ENCODE measurements around the gene ASIP.
A peak's percentile ranks its signal among the peaks of the same experiment; 100 is the strongest.
"Not testable (repeated sequence)": the region's sequence is repeated elsewhere in the genome, so short reads cannot be mapped to it uniquely, and the experiment has no call there.

ASIP gene

DNA sequence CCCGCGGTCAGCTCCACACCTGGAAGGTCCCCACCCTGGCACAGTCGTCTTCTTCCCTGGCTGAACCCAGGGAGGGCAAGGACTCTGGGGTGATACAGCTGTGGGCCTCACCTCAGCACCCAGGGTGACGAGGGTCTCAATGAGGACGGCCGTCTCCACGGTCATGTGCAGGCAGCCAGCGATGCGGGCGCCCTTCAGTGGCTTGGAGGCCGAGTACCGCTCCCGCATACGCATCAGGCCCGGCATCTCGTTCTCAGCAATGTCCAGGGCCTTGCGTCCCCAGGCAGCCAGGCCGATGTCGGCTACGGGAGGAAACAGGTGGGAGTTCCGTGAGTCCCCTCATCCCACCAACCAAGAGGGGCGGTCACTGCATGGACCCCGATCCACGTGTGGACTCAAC, 54.1 kb downstream of the ASIP start:
- no peak for DNase-seq
- Histone ChIP-seq H3K9me3 (replicated peaks; ENCODE audit: insufficient read depth, low read length) (no peaks in the 10 kb centered on the region), H3F3A (ENCODE audit: insufficient read depth, low read length) (no peaks in the 10 kb centered on the region), H3K4me3 (ENCODE audit: low read length) (no peak overlapping the region), H3K27me3 (replicated peaks; ENCODE audit: insufficient read depth, low read length) (no peaks in the 10 kb centered on the region), H3K4me2 (ENCODE audit: low read depth, low read length) (no peak overlapping the region), H3K27ac (ENCODE audit: low read length) (no peak overlapping the region), H2AFZ (ENCODE audit: low read length) (no peak overlapping the region), H3K36me3 (replicated peaks; ENCODE audit: insufficient read depth, low read length) (no peaks in the 10 kb centered on the region), H3K79me2 (ENCODE audit: low read length) (peaks cover 55% of the 10 kb centered on the region), H3K4me1 (ENCODE audit: low read length) (no peaks in the 10 kb centered on the region), H4K20me1 (ENCODE audit: insufficient read depth, low read length) (no peaks in the 10 kb centered on the region), H3K9me2 (replicated peaks; ENCODE audit: insufficient read depth, low read length) (no peaks in the 10 kb centered on the region), H3K9ac (ENCODE audit: low read length) (no peak overlapping the region)
- TF ChIP-seq, protein P1, sequence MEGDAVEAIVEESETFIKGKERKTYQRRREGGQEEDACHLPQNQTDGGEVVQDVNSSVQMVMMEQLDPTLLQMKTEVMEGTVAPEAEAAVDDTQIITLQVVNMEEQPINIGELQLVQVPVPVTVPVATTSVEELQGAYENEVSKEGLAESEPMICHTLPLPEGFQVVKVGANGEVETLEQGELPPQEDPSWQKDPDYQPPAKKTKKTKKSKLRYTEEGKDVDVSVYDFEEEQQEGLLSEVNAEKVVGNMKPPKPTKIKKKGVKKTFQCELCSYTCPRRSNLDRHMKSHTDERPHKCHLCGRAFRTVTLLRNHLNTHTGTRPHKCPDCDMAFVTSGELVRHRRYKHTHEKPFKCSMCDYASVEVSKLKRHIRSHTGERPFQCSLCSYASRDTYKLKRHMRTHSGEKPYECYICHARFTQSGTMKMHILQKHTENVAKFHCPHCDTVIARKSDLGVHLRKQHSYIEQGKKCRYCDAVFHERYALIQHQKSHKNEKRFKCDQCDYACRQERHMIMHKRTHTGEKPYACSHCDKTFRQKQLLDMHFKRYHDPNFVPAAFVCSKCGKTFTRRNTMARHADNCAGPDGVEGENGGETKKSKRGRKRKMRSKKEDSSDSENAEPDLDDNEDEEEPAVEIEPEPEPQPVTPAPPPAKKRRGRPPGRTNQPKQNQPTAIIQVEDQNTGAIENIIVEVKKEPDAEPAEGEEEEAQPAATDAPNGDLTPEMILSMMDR (IDR thresholded peaks at IDR 0.05; ENCODE audit: low read length) = no peak
- no peak for TF ChIP-seq EZH2phosphoT487 (IDR thresholded peaks at IDR 0.05; ENCODE audit: low read length)
- no peak for TF ChIP-seq EZH2 (optimal IDR thresholded peaks at IDR 0.05; ENCODE audit: low read depth, low read length)

DNA sequence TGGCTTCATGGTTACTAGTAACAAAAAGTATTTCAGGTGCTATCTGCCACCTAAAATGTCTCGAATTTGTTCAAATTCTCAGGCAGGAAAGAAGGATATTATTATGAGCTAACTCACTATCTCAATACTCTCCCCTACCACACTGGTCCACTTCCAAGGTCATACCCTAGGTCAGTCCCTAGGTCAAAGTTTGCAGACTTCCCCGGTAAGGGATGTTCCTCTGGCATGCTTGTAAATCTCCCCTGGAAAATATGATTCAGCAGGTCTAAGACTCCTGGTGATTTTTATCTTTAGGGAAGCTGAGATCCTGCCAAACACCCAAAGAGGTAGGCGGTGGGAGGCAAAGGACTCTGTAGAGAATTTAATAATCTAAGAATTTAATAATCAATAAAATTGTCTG, 55.2 kb downstream of the ASIP start:
- Histone ChIP-seq H3K9ac (ENCODE audit: low read length) (no peak overlapping the region), H3K9me3 (replicated peaks; ENCODE audit: insufficient read depth, low read length) (no peaks in the 10 kb centered on the region), H3K4me1 (ENCODE audit: low read length) (peaks cover 8% of the 10 kb centered on the region), H4K20me1 (ENCODE audit: insufficient read depth, low read length) (no peaks in the 10 kb centered on the region), H3F3A (ENCODE audit: insufficient read depth, low read length) (no peaks in the 10 kb centered on the region), H3K9me2 (replicated peaks; ENCODE audit: insufficient read depth, low read length) (no peaks in the 10 kb centered on the region), H3K36me3 (replicated peaks; ENCODE audit: insufficient read depth, low read length) (no peaks in the 10 kb centered on the region), H2AFZ (ENCODE audit: low read length) (no peak overlapping the region), H3K27ac (ENCODE audit: low read length) (no peak overlapping the region), H3K79me2 (ENCODE audit: low read length) (peaks cover 67% of the 10 kb centered on the region), H3K4me3 (ENCODE audit: low read length) (no peak overlapping the region), H3K27me3 (replicated peaks; ENCODE audit: insufficient read depth, low read length) (no peaks in the 10 kb centered on the region), H3K4me2 (ENCODE audit: low read depth, low read length) (no peak overlapping the region)
- DNase-seq = no peak
- TF ChIP-seq, protein P1 (IDR thresholded peaks at IDR 0.05; ENCODE audit: low read length) = no peak
- TF ChIP-seq EZH2 (optimal IDR thresholded peaks at IDR 0.05; ENCODE audit: low read depth, low read length) (no peak), EZH2phosphoT487 (IDR thresholded peaks at IDR 0.05; ENCODE audit: low read length) (no peak)

DNA sequence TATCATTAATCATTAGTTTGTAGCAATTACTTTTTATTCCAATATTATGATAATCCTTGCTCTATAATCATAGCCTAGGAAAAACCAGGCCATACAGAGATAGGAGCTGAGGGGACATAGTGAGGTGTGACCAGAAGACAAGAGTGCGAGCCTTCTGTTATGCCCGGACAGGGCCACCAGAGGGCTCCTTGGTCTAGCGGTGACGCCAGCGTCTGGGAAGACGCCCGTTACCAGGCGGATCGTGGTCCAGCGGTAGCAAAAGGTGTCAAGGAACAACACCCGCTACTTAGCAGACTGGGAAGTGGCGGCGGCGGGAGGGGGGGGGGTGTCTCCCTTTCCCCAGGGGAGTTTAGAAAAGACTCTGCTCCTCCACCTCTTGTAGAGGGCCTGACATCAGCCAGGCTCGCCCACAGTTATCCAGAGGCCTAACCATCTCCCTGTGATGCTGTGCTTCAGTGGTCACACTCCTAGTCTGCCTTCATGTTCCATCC, 57.1 kb downstream of the ASIP start:
- H3F3A ChIP-seq (ENCODE audit: insufficient read depth, low read length); H2AFZ ChIP-seq (ENCODE audit: low read length); DNase-seq; H3K9me2 ChIP-seq (replicated peaks; ENCODE audit: insufficient read depth, low read length); H3K9ac ChIP-seq (ENCODE audit: low read length); H4K20me1 ChIP-seq (ENCODE audit: insufficient read depth, low read length); H3K36me3 ChIP-seq (replicated peaks; ENCODE audit: insufficient read depth, low read length); H3K27me3 ChIP-seq (replicated peaks; ENCODE audit: insufficient read depth, low read length); H3K4me2 ChIP-seq (ENCODE audit: low read depth, low read length); H3K9me3 ChIP-seq (replicated peaks; ENCODE audit: insufficient read depth, low read length); H3K4me3 ChIP-seq (ENCODE audit: low read length); H3K27ac ChIP-seq (ENCODE audit: low read length): not testable (repeated sequence)
- peaks cover 80% of the 10 kb centered on the region for H3K79me2 ChIP-seq (ENCODE audit: low read length)
- H3K4me1 ChIP-seq (ENCODE audit: low read length) = peaks cover 16% of the 10 kb centered on the region
- TF ChIP-seq, protein P1 (IDR thresholded peaks at IDR 0.05; ENCODE audit: low read length) = peak; percentile 11
